Fibroblast of skin of right biceps (primary cell): ENCODE results near the gene ADAM12.
A peak's percentile ranks its signal among the peaks of the same experiment; 100 is the strongest.

ENCODE experiments used
- DNase-seq: peaks from one replicate; pipeline ENCODE4 v3.0.0-alpha.2; 2013

The ADAM12 gene

DNA sequence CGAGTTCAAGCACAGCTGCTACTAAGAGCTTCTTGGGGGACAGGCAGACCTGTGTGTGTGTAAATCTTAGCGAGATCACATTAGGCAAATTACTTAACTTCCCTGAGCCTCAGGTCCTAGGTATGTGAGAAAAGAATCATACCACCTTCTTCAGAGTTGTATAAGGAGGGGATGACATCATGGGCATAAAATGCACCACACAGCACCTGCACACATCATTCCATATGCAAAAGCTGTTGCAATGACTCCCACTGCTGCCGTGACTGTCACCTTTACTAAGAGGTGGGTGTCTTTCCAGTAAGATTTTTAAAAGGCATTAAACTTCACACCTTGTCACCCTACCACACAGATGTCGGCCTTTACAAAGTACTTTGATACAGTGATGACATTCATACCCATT is 345.9 kb downstream of the ADAM12 start:
- DNase-seq = no peak

DNA sequence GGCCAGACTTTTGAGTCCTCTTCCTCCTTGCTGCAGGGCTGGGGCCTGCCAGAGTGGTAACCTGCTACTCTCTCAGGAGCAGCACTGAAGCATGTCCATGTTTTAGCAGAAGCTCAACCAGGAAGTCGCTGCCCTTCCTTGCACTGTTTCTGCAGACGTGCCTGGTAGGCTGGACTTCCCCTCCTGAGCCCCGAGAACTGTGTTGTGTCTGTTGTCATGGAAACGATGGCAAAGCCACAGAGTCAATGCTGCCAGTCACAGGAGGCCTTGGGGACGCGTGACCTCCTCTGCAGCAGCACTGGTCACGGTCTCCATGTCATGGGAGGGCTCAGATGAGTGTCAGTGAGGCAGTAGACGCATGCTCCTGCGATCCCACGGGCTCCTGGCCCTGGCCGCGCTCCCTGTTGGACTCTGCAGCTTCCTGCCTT is 346.5 kb downstream of the ADAM12 start:
- DNase-seq = peak; percentile 44

DNA sequence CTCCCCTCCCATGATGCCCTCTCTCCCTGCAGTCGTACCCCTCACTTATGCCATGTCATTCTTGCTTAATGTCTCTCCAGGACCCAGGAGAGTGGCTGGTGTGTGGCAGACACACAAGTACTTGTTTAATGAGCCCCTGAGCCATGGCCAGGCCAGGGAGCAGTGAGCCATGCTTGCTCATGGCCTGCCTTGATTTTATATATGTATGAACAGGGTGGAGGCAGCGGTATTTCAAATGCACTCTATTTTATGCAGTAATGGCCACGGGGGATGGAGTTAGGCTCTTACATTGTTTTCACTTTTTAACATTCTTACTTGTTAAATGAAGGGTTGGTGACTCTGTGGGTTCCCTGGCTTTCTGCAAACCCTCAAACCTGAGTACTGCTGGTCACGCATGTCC is 347.2 kb downstream of the ADAM12 start:
- DNase-seq = no peak

DNA sequence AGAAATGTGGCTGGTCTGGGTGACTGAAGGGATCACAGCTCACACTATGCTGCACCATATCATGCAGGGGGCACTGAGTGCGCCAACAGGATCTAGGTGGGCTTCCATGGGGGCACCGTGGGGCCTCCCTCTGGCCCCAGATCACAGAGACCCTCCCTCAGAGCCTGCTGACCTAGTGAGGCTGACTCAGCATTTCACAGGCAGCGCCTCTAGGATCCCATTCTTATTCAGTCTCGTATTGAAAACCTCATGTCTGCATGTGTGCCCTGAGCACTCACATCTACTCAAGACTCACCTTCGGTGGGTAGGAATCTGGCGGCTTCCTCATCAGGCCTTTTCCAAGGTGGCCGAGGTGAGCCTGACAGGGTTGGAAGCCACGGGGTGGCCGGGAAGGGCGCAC is 350.3 kb downstream of the ADAM12 start:
- no peak for DNase-seq

DNA sequence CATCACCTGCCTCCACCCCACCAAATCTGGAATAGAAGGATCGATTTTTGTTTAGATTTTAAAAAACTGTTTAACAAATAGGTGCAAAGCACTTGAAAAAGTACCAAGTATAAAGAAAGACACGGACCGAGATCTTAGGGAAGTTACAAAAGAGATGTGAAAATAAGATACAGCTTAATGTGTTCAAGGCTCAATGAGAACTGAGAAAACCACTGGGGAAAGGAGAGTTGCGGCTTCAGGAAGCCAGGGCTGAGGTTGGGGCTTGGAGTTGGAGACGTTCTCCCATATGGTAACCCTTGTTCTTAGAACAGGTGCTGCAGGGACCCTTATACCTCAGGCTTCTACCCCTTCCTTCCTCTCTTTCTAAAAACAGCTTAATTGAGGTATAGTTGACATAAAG is 351.8 kb downstream of the ADAM12 start:
- no peak for DNase-seq

DNA sequence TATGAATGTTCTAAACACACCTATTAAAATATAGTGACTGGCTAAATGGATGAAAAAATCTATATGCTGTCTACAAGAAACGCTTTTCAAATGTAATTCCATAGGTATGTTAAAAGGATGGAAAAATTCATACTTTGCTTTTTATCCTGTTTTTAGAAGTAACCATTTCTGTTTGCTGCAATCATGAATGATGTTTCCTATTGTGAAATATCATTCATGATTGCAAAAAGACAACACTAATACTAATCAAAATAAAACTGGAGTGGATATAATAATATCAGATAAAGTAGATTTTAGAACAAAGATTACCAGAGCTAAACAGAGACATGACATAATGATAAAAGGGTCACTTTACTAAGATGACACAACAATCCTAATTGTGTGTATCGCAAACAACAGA is 353.7 kb downstream of the ADAM12 start:
- no peak for DNase-seq

DNA sequence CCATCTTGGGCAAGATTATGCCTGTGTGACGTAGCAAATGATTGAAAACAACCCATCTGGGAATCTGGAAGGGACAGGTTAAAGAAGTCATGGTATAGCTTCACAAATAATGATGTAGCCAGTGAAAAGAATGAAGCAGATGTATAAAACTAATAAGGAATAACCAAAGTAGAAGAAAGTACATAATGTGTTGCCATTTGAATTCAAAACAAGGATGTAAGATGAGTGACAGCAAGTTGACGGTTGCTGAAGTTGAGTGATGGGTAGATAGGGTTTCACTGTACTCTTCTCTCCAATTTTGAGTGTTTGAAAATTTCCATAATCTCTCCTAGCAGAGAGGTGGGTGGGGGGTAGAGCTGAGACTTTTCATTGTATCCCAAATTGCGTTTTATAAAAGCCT is 358.3 kb downstream of the ADAM12 start:
- no peak for DNase-seq

DNA sequence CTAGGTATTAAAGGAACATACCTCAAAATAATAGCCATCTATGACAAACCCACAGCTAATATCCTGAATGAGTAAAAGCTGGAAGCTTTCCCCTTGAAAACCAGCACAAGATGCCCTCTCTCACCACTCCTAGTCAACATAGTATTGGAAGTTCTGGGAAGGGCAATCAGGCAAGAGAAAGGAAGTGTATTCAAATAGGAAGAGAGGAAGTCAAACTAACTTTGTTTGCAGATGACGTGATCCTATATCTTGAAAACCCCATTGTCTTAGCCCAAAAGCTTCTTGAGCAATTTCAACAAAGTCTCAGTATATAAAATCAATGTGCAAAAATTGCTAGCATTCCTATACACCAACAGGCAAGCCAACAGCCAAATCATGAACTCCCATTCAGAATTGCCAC is 360.6 kb downstream of the ADAM12 start:
- no peak for DNase-seq

DNA sequence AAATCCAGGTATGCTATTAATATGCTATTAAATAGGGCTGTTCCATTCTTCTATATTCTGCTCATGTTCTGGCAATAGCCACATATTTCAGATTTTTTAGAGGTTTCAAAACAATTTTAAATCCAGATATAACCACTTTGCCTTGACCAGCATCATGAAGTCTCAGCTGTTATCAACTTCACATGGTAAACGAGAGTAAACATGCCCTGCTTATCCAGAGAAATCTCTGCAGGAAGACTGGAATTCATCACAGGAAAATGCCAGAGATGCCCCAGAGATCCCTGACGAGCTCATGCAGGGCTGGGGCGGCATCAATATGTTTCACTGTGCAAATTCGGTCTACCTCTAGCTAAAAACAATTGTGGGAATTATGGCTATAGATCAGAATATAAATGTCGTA is 365.4 kb downstream of the ADAM12 start:
- DNase-seq = no peak

DNA sequence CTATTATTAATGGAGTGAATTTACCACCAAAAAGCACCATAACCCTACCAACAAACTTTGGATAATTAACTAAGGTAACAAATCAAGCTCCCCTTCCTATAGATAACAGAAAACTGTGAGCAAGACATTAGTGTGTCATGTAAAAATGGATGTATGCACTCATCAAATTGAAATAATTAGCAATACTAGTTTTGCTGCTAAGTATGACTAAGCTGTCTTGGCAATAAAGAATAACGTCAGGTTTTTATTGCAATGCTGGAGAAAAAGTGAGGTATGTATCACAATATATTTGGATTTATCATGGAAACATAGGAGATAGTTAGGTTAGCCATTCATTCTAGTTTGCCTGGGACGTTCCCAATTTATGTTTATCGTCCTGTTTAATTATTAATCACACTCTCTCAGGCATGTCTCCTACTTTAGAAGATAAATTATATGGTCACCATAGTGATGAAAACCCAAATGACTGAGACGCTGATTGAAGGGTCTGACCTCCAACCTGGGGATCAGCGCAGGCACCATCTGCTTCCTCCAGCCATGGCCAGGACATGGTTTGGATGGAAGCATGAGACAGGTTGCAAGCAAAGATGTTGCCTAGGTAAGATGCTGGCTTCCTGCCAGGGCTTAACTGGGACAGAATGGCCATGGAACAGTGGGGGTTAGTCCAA is 366.3 kb downstream of the ADAM12 start:
- no peak for DNase-seq

DNA sequence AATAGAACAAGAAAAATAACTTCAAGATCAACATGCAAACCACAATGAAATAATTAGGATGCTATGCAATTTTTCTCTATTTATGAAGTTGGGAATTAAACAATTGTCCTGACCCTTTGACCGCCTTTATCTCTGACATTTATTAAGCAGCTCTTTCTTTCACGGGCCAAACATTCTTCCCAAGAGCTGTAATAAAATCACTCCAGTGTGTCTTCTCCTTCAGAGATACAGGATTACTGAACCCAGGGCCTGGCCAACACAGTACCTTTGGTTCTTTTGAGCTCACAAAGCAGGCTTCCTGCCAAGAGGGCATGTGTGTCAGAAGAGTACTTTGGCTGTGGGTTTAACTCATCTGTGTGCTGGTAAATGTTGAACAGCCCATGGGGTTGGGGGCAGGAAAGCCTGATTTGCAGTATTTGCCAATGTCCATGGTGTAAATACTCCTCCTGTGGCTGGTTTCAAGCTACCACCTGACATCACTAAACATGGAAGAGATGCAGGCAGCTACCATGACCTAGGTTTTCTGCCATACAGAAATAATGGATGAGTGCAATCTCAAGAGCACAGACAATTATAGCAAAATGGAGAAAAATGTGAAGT is 370.2 kb downstream of the ADAM12 start:
- DNase-seq = peak; percentile 32

DNA sequence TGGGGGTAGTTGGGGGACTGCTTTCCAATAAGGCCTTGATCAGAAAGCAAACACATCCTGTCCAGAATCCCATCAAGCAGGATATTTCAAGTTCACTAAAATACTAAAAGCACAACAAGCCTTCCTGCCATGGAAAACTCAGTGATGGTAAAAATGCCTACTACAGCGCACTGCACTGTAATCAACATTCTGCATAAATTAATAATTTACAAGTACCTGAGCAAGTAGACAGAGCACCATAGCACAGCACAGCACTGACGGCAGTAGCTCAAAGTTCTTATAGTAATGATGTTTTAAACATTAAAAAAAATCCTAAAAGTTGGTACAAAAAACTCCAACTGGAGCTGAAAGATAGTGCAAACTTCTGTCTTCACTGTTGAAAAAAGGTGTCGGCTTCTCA is 371.4 kb downstream of the ADAM12 start:
- DNase-seq = no peak

DNA sequence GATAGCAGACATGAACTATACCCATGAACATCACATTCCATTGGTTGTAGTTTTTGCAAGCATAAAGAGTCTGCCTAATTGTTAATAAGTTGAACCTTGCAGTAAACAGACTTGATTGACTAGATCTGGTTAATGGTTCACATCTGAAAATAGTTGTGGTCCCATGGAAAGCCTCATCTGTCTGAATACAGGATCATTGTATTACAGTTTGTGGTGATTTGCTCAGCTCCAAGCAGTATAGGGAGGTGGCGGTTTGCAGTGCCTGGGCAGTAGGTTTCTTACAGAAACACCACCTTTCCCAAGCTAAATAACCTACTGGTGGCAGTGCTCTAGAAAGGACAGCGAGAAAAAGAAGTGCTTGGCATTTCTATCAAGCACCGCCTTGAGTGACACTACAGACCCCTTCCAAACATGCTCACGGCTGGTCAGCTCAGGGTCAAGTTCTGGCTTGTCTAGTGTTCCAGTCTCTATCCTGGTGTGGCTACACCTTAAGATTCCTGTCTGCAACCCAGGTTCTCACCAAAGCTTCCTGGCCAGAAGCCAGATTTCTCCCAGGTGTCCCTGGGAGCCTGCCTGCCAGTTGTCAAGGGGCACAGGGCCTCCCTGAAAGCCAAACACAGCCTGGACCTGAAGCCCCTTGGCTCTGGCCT is 372.0 kb downstream of the ADAM12 start:
- DNase-seq = no peak

DNA sequence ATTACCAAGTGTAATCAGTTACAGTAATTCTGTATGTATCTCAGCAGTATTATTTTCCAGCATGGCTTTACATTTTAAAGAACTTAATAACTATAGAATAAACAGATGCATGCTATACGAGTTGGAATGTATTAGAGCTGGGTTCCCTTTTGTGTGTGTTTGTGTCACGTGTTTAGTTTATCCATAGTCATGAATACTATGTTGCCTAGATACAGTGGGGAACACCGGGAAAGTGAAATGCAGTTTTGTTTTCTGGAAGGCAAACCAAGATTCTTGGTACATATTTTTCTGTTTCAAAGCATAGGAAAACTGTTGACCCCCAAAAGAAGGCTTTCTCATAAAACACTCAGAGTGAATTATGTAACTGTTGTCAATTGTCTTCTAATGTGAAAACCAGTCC is 372.9 kb downstream of the ADAM12 start:
- no peak for DNase-seq

DNA sequence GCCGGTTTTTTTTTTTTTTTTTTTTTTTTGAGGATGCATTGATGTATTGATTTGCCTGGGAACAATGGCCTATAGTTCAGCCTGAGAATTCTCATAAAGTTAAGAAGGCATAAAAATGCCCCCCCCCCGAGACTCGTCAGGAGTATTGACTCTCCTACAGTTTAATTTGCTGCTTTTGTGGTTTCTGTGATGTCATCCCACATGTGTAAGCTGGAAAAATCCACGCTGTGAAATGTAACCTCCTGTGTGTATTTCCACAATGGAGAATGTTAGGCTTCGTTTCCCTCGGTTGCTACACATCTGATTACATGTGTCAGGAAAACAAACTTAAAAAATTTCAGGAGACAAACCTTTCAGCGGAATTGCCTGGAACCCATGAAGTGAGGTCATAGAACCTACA is 374.0 kb downstream of the ADAM12 start:
- peak; percentile 75 for DNase-seq

DNA sequence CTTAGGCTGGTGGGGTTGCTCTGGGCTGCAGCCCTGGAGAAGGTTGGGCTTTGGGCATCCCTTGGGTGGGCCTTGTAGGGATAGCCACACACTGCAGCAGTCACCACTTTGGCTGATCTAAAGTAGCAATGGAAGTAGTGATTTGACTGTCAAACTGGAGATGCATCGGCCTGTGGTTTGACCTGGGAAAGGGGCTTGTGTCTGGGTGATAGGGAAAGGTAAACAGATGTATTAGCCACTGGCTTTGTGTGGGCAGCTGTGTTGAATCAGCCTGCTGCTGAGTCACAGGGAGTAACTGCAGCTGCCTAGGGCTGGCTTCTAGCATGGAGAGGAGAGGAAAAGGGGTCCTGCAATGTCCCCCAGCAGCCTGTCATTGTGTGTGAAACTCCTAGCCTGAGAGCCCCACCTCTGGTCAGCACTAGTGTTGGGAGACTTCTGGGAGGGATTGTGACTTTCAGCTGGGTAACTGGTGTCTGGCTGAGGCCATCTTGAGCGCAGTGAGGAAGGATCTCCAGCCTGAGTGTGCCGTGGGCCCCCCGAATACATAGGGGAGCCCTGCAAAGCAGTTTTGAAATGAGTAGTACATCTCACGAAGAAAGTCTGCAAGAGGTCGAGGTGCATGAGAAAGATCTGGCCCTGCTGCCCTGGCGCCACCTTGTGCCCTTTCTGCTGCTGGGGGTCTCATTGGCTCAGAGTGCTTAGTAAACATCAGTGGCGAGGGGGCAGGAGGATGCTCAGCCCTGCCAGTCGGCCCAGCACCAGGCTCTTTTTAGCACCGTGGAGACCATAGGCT is 374.6 kb downstream of the ADAM12 start:
- peak; percentile 81 for DNase-seq

DNA sequence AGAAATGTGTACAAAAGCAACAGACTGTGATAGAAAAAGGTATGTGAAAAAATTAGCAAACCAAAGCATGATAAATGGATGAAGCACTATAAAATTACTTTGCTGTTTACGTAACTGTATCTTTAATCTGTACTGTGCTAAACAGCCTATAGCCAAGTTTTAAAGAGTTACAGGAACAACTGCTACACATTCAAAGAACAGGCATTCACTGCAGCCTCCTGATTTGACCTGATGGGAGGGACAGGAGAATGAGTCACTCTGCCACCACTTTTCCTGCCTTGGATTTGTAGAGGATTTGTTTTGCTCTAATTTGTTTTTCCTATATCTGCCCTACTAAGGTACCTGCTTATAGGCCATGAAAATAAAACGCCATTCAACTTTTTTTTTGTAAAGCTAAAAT is 375.8 kb downstream of the ADAM12 start:
- peak; percentile 26 for DNase-seq

DNA sequence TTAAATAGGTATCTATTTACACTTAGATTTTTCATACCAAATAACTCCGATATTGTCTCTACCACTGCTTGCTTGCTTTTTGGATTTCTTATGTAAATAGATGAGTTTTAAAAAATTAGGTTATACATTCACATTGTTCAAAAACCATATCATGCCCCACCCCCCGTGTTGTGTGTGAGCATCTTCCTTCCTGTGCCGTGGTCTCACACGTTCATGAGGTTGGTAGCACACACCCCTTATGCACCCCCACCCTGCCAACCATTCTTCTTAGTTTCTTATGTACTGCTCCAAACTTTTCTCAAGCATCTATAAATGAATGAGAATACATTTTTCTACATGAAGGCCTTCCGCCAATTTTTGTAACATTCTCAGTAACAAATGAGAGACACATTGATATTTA is 376.3 kb downstream of the ADAM12 start:
- no peak for DNase-seq

DNA sequence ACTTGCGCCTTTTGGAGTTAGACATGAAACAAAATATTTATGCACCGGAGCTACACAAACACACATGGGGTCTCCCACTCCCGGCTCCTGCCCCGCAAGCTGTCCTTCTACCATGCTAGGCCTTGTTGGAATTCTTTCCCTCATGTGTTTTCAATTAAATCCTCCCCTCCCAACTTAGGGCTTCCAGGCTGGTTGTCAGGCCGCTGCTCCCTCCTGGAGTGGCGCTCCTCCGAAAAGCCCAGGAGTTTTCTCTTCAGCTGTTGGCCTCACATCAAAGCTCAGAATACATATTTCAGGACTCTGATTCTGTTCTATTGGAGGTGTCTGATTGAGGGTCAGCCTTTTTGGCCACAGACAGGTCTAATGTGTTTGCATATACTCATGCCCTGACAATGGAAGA is 378.6 kb downstream of the ADAM12 start:
- peak; percentile 41 for DNase-seq

DNA sequence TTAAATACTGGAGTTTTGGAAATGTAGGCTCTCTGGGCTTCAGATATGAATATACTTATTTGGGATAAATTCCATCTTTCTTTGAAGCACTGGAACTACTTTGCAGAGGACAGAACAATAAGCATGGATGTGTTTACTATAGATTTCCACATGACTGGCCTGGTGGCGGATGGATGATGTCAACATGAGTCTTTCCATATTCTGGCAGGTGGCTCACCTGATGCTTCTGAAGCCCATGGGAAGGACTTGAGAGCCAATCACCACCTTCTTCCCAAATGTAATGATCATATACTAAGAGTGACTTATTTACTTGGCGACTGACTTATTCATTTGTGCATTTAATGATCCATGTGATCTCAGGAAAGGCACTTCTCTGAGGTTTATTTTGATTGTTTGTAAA is 381.4 kb downstream of the ADAM12 start:
- no peak for DNase-seq

DNA sequence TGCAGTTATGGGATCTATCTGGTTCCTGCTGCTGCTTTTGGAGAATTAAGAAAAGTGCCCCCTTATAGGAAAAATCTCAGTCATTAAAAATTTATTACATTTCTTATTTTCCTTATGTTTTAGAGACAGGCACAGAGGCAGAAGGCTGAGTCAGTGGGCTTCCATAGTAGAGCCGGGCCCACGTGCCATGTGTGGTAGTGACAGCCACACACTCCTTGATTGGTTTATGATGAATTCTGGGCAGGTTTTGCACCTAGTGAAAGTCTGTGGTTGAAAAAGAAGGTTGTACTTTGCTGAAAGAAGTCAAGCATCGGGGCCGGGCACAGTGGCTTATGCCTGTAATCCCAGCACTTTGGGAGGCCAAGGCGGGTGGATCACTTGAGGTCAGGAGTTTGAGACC is 382.0 kb downstream of the ADAM12 start:
- no peak for DNase-seq

DNA sequence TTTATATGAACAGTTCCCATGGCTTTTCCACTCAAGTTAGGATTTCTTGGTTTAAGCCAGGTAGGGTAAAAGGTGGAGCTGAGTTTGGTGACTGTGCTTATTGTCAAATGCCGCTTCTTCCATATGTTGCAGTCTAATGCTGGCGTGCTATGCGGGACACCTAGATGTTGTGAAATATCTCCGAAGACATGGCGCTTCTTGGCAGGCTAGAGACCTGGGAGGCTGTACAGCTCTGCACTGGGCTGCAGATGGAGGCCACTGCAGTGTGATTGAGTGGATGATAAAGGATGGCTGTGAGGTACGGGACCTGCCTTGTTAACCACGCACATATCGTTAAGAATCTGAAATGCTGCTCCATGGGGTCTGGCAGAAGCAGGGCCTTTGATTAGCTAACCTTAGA is 383.5 kb downstream of the ADAM12 start:
- DNase-seq = no peak

DNA sequence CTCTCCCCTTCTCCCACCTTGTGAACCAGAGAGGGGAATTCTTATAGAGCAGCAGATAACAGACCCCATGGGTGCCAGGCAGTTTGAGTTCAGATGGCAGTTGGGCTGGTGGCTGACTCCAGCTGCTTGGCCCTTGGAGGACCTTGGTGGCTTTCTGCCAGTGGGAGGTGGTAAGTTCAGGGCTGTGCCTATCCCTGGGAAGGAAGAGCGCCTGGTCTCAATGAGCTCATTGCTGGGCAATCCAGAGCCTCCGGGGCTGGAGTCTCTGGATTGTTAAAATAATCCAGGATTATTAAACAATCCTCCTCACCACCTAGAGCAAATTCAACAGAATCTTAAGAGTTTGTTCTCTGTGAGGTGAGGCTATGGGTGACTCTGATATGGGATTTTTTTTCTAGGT is 386.7 kb downstream of the ADAM12 start:
- no peak for DNase-seq

DNA sequence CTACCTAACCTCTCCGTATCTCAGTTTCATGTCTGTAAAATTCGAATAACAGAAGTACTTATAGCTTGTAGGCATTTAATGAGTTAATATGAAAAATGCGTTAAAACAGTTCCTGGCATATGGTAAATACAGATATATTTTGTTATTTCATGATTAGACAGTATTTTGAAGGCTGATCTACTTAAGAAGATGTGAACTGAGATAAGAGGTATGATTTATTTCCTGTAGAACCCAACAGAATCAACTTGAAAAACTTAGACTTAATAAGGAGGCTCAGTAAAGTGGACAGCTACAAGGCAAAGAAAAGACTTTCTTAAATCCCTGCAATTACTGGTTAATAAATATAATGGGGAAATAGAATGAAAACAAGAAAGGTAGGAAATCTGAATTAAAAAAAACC is 388.6 kb downstream of the ADAM12 start:
- no peak for DNase-seq
